GM21367 (cell line): ENCODE results near the gene OSBPL1A.
"Not testable (repeated sequence)": the region's sequence is repeated elsewhere in the genome, so short reads cannot be mapped to it uniquely, and the experiment has no call there.

Experiments used
- ATAC-seq: cut with Tn5 transposase; IDR thresholded peaks from one replicate; pipeline ENCODE4 v1.9.1; 2021; ENCODE audit not compliant: unreplicated experiment

OSBPL1A gene

GRCh38 chr18:24398540-24398939, 916 bp upstream of the OSBPL1A start:
- no peak for ATAC-seq

- ATAC-seq, result peak; percentile 29
These were observed 412 bp downstream of the OSBPL1A start for GRCh38 chr18:24397131-24397693.

GRCh38 chr18:24396082-24396633, 1.5 kb downstream of the OSBPL1A start:
- no peak for ATAC-seq

- no peak for ATAC-seq
These were observed 2.4 kb downstream of the OSBPL1A start for GRCh38 chr18:24395049-24395795.

- no peak for ATAC-seq
These were observed 8.7 kb downstream of the OSBPL1A start for GRCh38 chr18:24388957-24389356.

GRCh38 chr18:24386681-24387080, 10.9 kb downstream of the OSBPL1A start:
- no peak for ATAC-seq

GRCh38 chr18:24381126-24381525, 16.5 kb downstream of the OSBPL1A start:
- ATAC-seq, result no peak

- no peak for ATAC-seq
These were observed 17.4 kb downstream of the OSBPL1A start for GRCh38 chr18:24380163-24380747.

GRCh38 chr18:24378598-24378997, 19.0 kb downstream of the OSBPL1A start:
- no peak for ATAC-seq

- ATAC-seq, result not testable (repeated sequence)
These were observed 21.1 kb downstream of the OSBPL1A start for GRCh38 chr18:24376531-24376930.

GRCh38 chr18:24373328-24373727, 24.3 kb downstream of the OSBPL1A start:
- ATAC-seq, result no peak

- ATAC-seq, result no peak
These were observed 25.2 kb downstream of the OSBPL1A start for GRCh38 chr18:24372279-24372872.

- ATAC-seq, result no peak
These were observed 27.5 kb downstream of the OSBPL1A start for GRCh38 chr18:24370120-24370519.

- ATAC-seq, result no peak
These were observed 28.2 kb downstream of the OSBPL1A start for GRCh38 chr18:24369426-24369825.

GRCh38 chr18:24368749-24369148, 28.9 kb downstream of the OSBPL1A start:
- ATAC-seq, result no peak

- no peak for ATAC-seq
These were observed 31.3 kb downstream of the OSBPL1A start for GRCh38 chr18:24366328-24366727.

- no peak for ATAC-seq
These were observed 33.4 kb downstream of the OSBPL1A start for GRCh38 chr18:24364177-24364576.

- no peak for ATAC-seq
These were observed 34.9 kb downstream of the OSBPL1A start for GRCh38 chr18:24362757-24363156.

- not testable (repeated sequence) for ATAC-seq
These were observed 37.7 kb downstream of the OSBPL1A start for GRCh38 chr18:24359787-24360530.

- no peak for ATAC-seq
These were observed 43.3 kb downstream of the OSBPL1A start for GRCh38 chr18:24354278-24354677.

GRCh38 chr18:24346254-24346653, 51.4 kb downstream of the OSBPL1A start:
- no peak for ATAC-seq
